Inflammatory macrophage treated with lipopolysaccharide for 1 hour (primary cell): Measurements from ENCODE around the gene SRGAP3.
A peak's percentile ranks its signal among the peaks of the same experiment; 100 is the strongest.

ENCODE experiments used
- DNase-seq, 2 donors: peaks; one replicate each; pipeline ENCODE4 v3.0.0-alpha.2; 2020 to 2022

Gene SRGAP3

DNA sequence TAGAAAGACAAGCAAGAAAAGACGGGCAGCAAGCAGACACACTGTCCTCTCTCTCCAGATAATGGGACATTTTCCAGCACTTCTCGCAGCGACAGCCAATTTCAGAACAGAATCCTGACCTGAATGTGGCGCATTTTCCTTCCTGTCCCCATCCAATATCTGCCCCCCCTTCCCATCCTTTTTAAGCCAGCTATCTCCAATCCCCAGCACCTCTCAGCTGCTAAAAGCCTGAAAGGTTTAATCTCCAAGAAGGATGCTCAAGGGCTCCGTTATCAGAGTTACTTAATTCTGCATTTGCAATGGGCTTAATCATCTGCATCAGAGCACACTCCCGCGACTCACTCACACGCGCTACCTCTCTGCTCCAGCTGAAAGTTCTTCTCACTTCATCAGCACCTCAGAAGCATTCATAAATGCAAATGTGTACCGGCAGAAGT, 50.5 kb downstream of the SRGAP3 start:
- no peak for DNase-seq

GRCh38 chr3:9198261-9198660, 51.2 kb downstream of the SRGAP3 start:
- no peak for DNase-seq

- DNase-seq = no peak
Observed at GRCh38 chr3:9196020-9196419, 53.4 kb downstream of the SRGAP3 start.

DNA sequence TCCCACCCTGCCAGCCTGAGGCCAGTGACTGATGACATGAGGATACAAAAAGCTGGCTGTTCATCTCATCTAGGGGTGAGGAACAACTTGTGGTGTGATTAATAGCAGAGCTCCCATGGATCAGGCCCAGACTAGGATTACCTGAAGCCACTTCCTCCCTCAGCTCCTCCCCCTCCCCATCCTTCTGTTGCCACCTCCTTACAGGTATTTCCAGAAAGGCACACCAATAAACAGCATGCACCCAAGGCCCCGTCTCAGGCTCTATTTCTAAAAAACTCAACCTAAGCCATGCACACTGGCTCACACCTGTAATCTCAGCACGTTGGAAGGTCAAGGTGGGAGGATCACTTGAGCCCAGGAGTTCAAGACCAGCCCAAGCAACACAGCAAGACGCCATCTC, 54.1 kb downstream of the SRGAP3 start:
- no peak for DNase-seq

DNA sequence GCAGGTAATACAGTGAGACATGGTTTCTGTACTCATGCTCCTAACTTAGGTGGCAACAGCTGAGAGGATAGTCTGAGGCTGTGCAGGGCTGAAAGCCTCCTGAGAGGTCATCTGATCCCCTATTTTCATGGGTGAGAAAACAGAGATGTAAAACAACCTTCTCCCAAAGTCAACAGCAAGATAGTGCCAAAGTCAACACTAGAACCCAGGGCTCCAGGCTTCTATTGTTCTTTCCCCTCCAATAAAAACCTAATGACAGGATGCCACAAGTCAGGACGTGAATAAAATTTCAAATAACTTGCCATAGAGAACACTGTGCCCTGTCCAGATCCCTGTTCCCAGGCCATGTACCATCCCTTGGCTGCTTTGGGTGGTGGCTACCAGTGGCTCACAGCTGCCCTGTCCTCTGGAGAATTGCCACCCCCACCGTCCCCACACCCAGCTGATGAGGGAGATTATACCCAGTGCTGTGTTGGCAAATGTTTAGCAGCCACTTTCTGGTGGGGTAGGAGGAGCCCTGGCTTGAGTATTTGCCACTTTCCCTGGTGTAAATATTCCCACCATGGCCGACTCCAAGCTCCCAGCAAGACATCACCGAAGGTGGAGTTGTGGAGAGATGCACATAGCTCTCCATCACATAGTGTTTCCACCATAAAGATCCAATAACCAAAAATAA, 54.8 kb downstream of the SRGAP3 start:
- no peak for DNase-seq

- DNase-seq = no peak
Observed at GRCh38 chr3:9193633-9194195, 55.7 kb downstream of the SRGAP3 start.

DNA sequence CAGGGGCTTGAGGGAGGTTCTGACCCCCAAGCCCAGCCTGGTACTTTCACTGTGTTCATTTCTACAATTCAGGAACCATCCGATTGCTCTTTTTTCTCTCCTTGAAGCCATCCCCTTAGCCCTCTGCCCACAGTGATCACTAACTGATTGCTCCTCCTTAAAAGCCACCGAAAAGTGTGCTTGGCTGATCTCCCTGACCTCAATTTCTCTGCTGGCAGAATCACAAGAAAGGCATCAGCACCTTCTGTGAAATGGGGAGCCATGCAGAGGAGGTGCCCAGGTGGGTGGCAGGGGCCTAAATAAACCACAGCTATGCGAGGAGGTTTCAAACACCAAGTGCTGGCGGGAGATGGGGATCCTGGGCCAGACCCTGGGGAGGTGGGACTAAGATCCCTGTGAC, 56.2 kb downstream of the SRGAP3 start:
- DNase-seq = no peak

DNA sequence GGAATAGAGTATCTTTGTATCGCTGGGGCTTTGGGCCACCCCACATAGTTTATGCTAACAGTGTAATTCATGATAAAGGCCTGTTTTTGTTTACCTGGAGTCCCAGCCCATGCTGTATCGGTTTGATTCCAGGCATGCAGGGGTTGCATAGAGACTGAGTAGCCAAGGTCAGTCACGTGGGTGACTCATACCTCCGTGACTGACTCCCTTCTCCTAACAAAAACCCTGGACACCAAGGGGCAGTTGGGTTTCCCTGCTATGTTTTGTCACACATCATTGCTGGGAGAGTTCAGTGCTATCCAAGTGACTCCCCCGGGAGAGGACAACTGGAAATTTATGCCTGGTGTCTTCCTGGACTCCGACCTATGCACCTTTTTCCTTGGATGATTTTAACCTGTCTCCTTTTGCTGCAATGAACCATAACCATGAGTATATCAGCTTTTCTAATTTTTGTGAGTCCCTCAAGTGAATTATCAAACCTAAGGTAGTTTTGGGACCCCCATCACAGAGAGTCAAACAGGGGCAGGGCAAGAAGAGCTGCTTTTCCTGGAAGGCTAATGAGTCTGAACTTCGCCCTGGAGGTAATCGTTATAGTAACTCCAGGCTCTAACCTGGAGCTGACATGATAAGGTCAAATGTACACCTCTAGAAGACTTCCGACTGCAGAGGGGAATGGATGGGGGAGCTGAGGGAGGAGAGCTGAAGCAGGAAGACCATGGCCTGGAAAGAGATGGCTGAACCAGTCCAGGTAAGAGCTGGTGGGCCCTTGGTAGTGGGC, 57.0 kb downstream of the SRGAP3 start:
- DNase-seq = no peak

DNA sequence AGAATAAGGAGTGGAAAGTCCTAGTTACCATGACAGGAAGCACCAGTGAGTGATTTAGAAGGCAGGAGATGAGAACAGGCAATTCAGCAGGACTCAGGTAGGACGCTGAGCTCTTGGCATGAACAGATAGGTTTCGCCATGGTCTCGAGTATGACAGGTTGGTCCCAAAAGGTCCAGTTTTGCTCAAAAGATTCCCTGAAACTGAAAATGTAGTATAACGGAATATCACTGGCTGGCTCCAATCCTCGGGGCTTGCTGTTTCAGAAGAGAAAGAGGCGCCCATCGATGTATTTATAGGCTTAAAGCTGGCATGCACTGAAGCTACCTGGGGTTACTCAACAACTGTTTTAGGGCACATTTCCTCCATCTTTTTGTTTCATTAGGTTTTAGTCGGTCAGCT, 59.2 kb downstream of the SRGAP3 start:
- DNase-seq = no peak

DNA sequence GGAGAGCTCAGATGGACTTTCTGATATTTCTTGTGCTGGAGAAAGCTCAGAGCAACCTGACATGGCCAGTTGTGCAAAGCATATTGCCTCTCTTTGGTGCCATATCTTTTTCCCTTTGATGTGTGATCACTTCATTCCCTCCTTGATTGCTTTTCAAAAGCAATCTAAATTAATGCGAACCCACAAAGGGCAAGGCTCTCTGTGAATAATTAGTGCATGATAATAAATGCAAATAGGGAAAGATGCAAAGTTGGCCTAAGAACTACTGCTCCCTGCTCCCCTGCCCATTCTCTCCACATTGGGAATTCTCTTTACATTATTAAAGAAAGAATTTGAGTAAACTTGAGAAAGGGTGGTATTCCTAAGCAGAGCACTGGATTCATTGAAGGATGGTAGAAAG, 60.9 kb downstream of the SRGAP3 start:
- no peak for DNase-seq

GRCh38 chr3:9185701-9186100, 63.7 kb downstream of the SRGAP3 start:
- no peak for DNase-seq

GRCh38 chr3:9185046-9185445, 64.4 kb downstream of the SRGAP3 start:
- DNase-seq = no peak

GRCh38 chr3:9184461-9184835, 65.0 kb downstream of the SRGAP3 start:
- no peak for DNase-seq

DNA sequence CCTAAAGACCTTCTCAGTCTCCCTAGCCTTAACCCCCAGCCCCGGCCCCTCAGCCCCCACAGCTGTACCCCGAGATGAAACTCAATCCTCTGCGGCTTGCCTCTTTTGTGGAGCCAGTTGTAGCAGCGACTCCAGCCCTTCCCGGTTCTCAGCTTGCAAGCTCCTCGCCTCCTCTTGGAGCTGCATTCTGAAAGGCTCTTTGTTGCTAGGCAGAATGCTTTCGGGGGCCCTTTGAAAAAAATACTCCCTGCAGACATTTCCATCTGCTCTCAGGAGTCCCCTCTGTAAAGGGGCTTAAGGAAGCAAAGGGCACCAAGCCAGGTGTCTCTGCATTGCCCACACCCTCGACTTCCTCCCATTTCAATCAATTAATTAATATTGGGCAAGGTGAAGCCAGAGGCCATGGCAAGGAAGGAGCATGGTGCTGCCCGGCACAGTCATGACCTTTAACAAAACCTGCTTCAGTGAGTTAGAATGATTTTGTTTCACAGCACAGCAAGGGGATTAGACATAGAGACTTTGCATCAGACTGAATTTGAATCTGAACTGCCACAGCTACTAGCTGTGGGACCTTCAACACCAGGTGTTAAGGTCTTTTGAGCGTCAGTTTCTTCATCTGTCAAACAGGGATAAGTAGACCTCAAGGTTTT, 65.5 kb downstream of the SRGAP3 start:
- DNase-seq = no peak

- no peak for DNase-seq
Observed at GRCh38 chr3:9183011-9183410, 66.4 kb downstream of the SRGAP3 start.

DNA sequence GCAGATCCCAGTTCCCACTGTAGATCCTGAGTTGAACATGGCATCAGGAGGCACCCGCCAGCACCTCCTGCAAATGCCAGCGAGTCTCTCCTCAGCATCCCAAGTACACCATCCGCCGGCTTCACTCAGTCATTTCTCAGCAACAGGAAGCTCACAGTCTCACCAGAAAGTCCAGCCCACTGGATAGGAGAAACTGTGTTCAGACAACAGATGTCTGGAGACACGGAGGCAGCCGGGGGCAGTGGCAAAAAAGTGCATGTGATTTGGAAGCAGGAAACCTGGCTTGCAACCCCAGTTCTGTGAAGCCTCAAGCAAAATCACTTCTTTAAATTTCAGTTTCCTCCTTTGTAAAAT, 68.7 kb downstream of the SRGAP3 start:
- peak; percentile 10 to 38 for DNase-seq

DNA sequence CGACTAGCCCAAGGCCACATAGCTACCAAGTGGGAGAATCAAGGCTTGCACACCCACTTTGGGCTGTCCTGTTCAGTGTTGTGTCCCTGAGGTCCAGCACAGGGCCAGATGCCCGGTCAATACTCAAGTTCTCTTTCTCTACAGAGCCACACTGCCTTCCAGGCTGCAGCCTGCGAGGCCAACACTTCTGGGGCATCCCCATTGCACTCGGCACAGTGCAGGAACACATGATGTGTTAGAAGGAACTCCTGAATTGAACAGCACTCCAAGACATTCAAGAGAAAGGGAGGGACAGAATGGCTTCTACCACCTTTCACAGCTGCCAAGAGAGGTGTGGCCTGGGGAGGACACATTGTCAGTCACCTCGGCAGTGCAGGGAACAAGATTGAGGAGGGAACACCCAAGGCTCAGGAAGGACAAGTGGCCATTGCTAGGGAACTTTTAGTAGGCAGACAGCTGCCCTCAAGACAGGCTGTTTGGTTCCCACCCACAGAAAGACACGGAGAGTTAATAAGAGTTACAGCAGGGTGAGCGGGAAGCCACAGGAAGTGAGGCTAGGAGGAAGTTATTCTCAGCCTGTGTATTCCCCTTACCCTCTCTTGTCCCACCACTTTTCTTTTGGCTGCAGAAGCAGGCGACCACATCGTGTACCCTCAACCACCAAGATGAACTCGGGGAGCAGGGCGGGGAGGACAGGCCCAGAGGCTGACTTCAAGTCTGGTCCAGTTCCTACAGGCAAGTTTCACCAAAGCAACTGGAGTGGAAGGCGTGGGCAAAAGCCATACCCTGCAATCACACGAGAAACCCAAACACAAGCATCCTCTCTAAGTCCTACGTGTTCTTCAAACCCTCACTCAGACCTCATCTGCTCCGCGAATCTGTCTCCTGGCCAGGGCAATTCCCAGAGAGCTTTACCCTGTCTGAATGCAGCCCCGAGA, 69.4 kb downstream of the SRGAP3 start:
- DNase-seq = peak; percentile 61 to 68

GRCh38 chr3:9178697-9179096, 70.7 kb downstream of the SRGAP3 start:
- no peak for DNase-seq

DNA sequence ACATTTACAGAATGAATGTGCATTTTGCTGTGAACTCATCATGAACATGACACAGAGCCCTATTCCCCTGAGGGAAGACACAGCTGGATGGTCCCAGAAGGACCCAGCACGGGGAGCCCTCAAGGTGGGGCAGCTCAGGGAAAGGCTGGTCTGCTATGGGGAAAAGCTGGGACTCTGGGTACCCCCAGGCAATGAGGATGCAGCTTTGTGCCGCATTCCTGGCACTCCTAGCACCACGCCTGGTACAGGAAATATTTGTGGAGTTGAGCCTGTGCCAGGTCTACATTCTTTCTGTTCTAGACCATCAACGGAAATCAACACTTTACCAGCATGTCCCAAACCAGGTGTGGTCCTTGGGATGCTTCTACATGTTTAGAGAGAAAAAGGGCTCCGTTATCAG, 74.0 kb downstream of the SRGAP3 start:
- no peak for DNase-seq

DNA sequence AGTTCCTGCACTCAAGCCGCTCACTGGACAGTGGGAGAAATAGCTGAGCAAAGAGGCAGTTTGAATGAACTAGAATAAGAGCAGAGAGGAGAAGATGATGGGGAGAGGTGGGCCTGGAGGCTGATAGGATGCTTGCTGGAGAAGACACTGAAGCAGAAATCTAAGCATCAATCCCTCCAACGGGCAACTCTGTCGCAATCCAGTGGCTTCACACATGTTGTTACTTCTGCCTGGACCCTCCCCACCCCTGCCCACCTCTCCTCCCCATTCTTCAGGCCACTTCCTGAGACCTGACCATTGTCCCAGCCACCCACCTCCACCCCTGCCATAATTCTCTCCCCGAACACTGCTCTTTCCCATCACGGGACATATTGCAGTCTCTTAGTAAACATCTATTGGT, 76.0 kb downstream of the SRGAP3 start:
- DNase-seq = no peak

GRCh38 chr3:9172851-9173321, 76.6 kb downstream of the SRGAP3 start:
- DNase-seq = no peak

DNA sequence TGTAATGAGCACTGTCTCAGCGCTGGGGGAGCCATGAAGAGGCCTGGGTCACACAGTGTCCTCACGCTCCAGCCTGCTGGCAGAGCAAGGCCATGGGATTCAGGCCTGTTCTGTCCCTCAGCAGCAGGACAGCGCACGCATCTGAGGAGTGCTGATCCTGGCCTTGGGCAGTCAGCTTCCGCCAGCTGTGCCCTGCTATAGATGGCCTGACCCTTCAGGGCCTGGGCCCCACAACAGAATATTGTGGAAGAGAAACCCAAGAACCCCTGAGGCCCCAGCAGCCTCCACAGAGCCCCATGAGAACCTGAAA, 78.6 kb downstream of the SRGAP3 start:
- no peak for DNase-seq
